ENCODE results near the gene NOD1.
A peak's percentile ranks its signal among the peaks of the same experiment; 100 is the strongest.

The NOD1 gene

DNA sequence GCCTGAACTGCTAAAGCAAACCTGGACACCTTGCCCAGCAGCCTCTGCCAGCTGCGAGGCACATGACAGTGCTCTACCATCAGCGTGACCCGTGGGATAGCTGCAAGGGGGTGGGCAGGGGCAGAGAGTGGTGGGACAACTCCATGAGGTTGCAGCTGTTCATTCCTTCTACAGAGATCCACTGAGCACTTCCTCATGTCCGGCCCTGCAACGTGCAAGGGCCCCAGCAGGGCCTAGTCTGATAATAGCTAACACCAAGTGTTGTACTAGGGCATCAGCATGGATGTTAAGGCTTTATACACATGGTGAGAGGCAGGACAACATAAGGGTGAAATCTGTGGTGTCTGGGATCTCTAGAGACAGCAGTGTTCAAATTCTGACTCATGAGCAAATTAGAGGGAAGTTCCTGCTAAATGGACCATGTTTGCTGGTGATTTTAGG, 14.3 kb downstream of the NOD1 start:
- no peaks in the 10 kb centered on the region for H3K36me3 ChIP-seq (ENCODE audit: control insufficient read depth, insufficient read depth, low read length)
- peaks cover 33% of the 10 kb centered on the region for H3K4me1 ChIP-seq
- no peak overlapping the region for H3K9ac ChIP-seq
- peak overlapping the region; percentile 66 for H3K27ac ChIP-seq
- TF ChIP-seq, protein P1, sequence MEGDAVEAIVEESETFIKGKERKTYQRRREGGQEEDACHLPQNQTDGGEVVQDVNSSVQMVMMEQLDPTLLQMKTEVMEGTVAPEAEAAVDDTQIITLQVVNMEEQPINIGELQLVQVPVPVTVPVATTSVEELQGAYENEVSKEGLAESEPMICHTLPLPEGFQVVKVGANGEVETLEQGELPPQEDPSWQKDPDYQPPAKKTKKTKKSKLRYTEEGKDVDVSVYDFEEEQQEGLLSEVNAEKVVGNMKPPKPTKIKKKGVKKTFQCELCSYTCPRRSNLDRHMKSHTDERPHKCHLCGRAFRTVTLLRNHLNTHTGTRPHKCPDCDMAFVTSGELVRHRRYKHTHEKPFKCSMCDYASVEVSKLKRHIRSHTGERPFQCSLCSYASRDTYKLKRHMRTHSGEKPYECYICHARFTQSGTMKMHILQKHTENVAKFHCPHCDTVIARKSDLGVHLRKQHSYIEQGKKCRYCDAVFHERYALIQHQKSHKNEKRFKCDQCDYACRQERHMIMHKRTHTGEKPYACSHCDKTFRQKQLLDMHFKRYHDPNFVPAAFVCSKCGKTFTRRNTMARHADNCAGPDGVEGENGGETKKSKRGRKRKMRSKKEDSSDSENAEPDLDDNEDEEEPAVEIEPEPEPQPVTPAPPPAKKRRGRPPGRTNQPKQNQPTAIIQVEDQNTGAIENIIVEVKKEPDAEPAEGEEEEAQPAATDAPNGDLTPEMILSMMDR (IDR thresholded peaks at IDR 0.05) = no peak
- H3K4me3 ChIP-seq (ENCODE audit: low read depth, low read length) = no peak overlapping the region
- no peaks in the 10 kb centered on the region for H3K27me3 ChIP-seq (ENCODE audit: control insufficient read depth, insufficient read depth, low read length)
- H3K9me3 ChIP-seq (ENCODE audit: control insufficient read depth, low read length) = no peaks in the 10 kb centered on the region
- peaks cover 4% of the 10 kb centered on the region for H3K79me2 ChIP-seq
- H2AFZ ChIP-seq = peak overlapping the region; percentile 76
- no peak overlapping the region for H3K4me2 ChIP-seq (ENCODE audit: low read length)

DNA sequence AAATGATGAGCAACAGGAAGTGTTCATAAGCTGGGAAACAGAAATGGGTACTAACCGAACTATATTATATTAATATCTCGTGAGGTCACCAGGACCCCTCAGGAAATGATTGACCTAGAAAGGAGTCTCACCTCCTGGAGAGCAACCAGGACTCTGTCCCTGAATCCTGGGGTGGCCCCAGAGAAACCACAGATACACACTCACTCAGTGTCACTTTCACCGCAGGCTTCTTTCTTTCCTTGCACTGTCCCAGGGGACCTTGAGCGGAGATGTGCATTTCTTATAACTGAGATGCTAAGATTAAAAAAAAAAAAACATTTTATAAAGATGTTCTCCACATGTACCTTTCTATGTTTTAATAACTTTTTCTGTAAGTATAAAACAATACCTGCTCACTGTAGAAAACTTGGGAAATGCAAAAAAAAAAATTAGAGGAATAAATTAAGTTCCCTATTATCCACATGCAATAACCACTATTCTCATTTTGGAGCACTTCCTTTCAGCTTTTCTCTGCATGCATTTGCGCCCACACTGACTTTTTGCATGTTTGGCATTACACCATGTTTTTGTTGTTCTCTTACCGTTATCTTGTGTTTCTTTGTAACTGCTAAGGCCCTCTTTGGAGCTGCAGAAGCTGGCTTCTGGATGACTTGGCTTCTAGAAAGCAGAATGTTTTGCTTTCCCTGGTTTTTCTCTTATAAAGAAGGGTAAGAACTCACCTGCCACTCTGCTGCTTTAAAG, 15.0 kb downstream of the NOD1 start:
- peaks cover 27% of the 10 kb centered on the region for H3K4me1 ChIP-seq
- no peaks in the 10 kb centered on the region for H3K36me3 ChIP-seq (ENCODE audit: control insufficient read depth, insufficient read depth, low read length)
- no peak overlapping the region for H3K4me2 ChIP-seq (ENCODE audit: low read length)
- no peaks in the 10 kb centered on the region for H3K9me3 ChIP-seq (ENCODE audit: control insufficient read depth, low read length)
- no peak overlapping the region for H3K4me3 ChIP-seq (ENCODE audit: low read depth, low read length)
- H3K9ac ChIP-seq = no peak overlapping the region
- H3K27me3 ChIP-seq (ENCODE audit: control insufficient read depth, insufficient read depth, low read length) = no peaks in the 10 kb centered on the region
- peaks cover 4% of the 10 kb centered on the region for H3K79me2 ChIP-seq
- H3K27ac ChIP-seq = peak overlapping the region; percentile 66
- H2AFZ ChIP-seq = peak overlapping the region; percentile 76
- TF ChIP-seq, protein P1 (IDR thresholded peaks at IDR 0.05) = no peak

DNA sequence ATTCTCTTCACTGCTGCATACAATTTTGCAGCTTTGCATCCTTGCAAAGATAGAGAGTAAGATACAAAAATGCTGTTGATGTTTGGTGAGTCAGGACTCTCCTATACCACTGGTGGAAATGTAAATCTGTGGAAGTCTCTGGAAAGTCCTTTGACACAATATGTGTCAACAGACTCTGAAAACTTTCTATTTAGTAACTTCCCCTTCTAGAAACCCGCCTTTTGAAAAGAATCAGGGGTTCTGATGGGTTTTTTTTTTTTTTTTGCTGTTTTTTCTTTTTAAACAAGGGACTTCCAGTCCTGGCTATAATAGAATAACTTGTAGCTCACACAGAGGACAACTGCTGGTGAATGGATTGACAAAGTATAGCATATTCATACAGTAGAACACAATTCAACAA, 16.4 kb downstream of the NOD1 start:
- no peaks in the 10 kb centered on the region for H3K9me3 ChIP-seq (ENCODE audit: control insufficient read depth, low read length)
- H2AFZ ChIP-seq = no peak overlapping the region
- peaks cover 25% of the 10 kb centered on the region for H3K4me1 ChIP-seq
- no peak overlapping the region for H3K4me2 ChIP-seq (ENCODE audit: low read length)
- H3K4me3 ChIP-seq (ENCODE audit: low read depth, low read length) = no peak overlapping the region
- H3K9ac ChIP-seq = no peak overlapping the region
- H3K79me2 ChIP-seq = peaks cover 4% of the 10 kb centered on the region
- H3K27ac ChIP-seq = no peak overlapping the region
- no peaks in the 10 kb centered on the region for H3K27me3 ChIP-seq (ENCODE audit: control insufficient read depth, insufficient read depth, low read length)
- TF ChIP-seq, protein P1 (IDR thresholded peaks at IDR 0.05) = no peak
- H3K36me3 ChIP-seq (ENCODE audit: control insufficient read depth, insufficient read depth, low read length) = no peaks in the 10 kb centered on the region

DNA sequence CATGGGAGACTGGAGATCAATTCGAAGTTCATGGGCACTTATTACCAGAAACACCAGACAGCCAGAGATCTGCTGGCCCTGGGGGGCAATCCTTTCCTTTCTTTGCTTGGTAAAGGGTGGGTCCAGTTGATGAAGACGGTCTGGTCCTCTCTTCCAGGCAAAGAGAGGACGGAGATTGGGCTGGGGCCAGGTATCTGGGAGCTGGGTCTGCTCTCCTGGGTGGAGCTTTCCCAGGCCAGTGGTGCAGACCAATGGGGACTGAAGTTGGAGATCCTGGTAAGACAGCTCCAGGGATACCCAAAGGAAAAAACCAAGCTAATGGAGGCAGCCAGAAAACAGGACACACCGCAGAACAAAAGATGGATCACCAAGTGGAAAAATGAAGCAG, 18.3 kb downstream of the NOD1 start:
- Histone ChIP-seq H2AFZ (no peak overlapping the region), H3K36me3 (ENCODE audit: control insufficient read depth, insufficient read depth, low read length) (no peaks in the 10 kb centered on the region), H3K4me3 (ENCODE audit: low read depth, low read length) (no peak overlapping the region), H3K27me3 (ENCODE audit: control insufficient read depth, insufficient read depth, low read length) (no peaks in the 10 kb centered on the region), H3K27ac (no peak overlapping the region), H3K9ac (no peak overlapping the region), H3K9me3 (ENCODE audit: control insufficient read depth, low read length) (no peaks in the 10 kb centered on the region), H3K79me2 (peaks cover 4% of the 10 kb centered on the region), H3K4me2 (ENCODE audit: low read length) (no peak overlapping the region), H3K4me1 (peaks cover 16% of the 10 kb centered on the region)
- TF ChIP-seq, protein P1 (IDR thresholded peaks at IDR 0.05) = no peak

Measured in parathyroid adenoma (tissue), 2 donors.